Activated CD8-positive, alpha-beta memory T cell treated with anti-CD3 and anti-CD28 coated beads for 36 hours (primary cell): ENCODE data around the gene RFX3. TPM values are rescaled to one million over a fixed set of nuclear protein-coding genes. Genes with fewer than 3 reads are reported as not detected.

Experiments used
- CTCF ChIA-PET: fragments of 350-600 bp; sonication (Branson Sonifier 250); formaldehyde crosslinking; loops from one replicate; lab custom pipeline; 2021; ENCODE audit warnings: antibody characterized with exemption; lab: Charles Lee
- POLR2A ChIA-PET: fragments of 350-600 bp; sonication (Branson Sonifier 250); formaldehyde crosslinking; loops from one replicate; lab custom pipeline; 2021; ENCODE audit warnings: antibody characterized with exemption; lab: Charles Lee
- total RNA-seq, 2 experiments: library from RNA; stranded (reverse); gene quantifications; one replicate each; pipeline ENCODE4 v1.2.3, GENCODE V29; 2021

Gene RFX3
- total RNA-seq, 2 experiments from 2014 or later, result 12.4 to 13.2 TPM

- ChIA-PET CTCF (no interaction called here), POLR2A (no interaction called here)
These were observed 128.0 kb downstream of the RFX3 start for GRCh38 chr9:3397766-3398165.

- CTCF ChIA-PET, result interaction anchor here (0.9 kb wide), 1 partner anchor 73 kb away, joined by 3 read pairs; no protein-coding TSS in a partner anchor
- POLR2A ChIA-PET, result no interaction called here
These were observed 134.4 kb downstream of the RFX3 start for GRCh38 chr9:3391414-3391813.

DNA sequence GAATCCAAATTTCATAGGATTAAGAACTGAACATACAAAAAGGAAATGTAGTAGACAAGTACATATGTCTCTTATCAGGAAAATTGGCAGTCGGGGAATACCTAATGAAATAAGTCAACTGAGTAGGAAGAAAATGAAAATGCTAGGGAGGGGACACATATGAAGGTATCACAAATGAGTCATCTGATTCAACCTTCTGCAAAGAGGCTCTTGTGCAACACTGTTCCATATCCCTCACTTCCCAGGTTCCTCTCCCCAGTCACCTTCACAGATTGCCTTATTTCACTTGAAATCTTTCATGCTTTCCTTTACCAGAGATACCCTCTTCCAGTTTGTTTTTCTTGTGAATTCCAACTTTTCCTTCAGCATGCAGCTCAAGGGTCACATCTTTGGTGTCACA, 139.0 kb downstream of the RFX3 start:
- ChIA-PET POLR2A (no interaction called here), CTCF (no interaction called here)

DNA sequence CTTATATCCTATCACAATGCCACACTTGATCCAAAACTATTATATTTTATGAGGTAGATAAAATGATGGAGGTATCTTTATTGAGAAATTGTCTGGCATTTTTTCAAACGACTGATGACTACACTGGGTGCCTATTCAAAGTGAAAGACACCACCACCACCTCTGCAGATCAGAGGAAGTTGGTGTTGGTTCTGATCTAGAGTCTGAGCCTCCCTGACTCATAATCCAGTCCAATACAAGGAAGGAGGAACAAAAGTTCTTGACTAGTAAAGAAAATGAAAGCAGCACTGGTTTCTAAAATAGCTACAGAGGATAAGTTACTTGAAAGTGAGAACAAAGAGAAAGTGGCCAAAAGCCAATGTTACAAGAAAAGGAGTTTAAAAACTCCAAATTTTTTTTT, 139.9 kb downstream of the RFX3 start:
- POLR2A ChIA-PET, result no interaction called here

GRCh38 chr9:3371842-3372241, 154.0 kb downstream of the RFX3 start:
- CTCF ChIA-PET, result no interaction called here
- POLR2A ChIA-PET, result no interaction called here

More for the DNA sequence above, 139.9 kb downstream of the RFX3 start:
- CTCF ChIA-PET, result no interaction called here

DNA sequence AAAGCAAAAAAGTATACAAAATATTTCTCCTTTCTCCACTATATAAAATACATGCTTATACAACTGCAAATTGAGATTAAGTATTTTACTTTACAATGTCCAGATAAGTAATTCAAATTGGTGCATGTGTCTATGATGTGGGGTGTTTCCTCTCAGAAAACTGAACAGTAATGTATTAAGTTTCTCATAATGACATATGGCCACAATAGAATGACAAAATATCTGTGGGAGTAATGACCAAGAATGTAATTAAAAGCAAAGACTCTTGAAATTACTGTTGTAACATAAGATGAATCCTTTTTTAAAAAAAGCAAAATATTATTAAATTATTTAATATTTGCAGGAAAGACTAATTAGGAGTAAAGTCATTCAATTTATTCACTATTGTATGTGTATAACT, 155.1 kb downstream of the RFX3 start:
- ChIA-PET POLR2A (no interaction called here), CTCF (no interaction called here)

- POLR2A ChIA-PET, result no interaction called here
- CTCF ChIA-PET, result no interaction called here
These were observed 158.6 kb downstream of the RFX3 start for GRCh38 chr9:3367185-3367584.

DNA sequence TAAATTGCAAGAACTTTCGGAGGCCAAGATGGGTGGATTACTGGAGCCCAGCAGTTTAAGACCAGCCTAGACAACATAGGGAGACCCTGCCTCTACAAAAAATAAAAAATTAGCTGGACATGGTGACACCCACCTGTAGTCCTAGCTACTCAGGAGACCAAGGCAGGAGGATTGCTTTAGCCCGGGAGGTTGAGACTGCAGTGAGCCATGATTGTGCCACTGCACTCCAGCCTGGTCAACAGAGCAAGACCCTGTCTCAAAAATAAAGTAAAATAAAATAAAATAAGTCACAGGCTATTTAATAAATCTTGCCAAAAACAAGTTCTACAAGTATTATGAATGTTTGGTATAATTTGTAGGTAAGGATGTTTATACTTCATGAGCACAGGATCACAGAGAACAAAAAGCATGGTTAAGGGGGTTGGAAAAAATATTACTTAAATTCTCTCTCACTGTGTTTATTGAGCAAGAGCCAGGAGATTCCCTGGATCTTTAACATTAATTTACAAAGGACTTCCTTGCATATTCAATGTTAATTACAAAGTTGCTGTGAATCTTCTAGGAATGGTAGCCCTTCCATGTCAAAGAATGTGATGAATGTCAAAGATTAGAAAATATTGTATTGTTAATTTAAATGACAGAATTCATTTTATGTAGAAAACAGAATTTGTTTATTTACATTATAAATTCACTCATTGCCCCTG, 164.0 kb downstream of the RFX3 start:
- ChIA-PET POLR2A (no interaction called here), CTCF (no interaction called here)

DNA sequence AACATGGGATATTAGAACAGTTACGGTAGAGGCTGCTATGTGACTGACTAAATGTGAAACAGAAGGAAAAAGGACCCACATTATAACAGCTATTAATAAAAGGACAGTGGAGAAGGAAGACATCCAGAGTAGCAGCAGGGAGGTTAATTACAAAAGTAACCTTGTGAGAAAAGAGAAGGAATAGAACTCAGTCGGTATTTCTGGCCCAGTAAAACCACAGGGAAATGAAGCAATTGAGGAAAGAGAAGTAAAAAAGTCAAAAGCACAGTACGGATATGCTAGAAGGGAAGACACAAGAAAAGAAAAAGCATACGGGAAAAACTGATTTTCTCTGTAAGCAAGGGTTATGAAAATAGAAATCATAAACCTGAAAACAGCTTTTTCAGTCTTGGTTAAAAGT, 164.7 kb downstream of the RFX3 start:
- POLR2A ChIA-PET, result no interaction called here
- CTCF ChIA-PET, result no interaction called here

DNA sequence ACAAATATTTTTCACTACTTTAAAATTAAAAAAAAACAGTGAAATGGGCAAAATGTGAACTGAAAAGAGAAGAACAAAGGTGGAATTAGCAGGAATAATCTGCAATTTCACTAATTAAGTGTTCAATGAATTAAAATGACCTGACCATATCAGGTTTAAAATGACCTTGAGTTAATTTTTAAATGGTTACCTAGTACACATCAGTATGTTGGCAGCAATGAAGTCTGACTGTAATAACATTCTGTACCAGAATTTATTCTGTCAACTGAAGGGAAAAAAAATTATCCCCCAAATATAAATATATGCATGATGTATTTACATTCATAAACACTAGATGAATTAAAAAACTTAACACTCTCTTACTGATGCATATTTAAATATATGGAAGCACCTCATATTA, 165.6 kb downstream of the RFX3 start:
- POLR2A ChIA-PET, result no interaction called here
- CTCF ChIA-PET, result no interaction called here

DNA sequence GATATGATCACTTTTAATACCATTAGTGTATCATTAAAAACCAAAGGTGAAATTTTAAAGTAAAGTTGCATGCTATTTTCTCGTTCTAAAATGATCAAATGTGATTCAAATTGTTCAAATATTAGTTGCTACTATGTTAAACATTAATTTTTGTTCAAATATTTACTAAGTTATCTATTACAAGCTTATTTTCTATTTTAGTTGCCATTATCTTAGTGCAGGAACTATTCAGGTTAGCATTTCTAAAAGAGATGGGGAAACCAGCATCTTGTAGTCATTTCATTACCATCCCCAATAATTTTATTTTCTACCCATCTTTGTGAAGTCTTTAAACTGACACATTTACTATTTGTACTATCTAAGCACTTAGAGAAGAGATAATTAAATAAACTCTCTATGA, 166.0 kb downstream of the RFX3 start:
- ChIA-PET CTCF (no interaction called here), POLR2A (no interaction called here)

GRCh38 chr9:3359048-3359692, 166.6 kb downstream of the RFX3 start:
- POLR2A ChIA-PET, result no interaction called here
- CTCF ChIA-PET, result no interaction called here

DNA sequence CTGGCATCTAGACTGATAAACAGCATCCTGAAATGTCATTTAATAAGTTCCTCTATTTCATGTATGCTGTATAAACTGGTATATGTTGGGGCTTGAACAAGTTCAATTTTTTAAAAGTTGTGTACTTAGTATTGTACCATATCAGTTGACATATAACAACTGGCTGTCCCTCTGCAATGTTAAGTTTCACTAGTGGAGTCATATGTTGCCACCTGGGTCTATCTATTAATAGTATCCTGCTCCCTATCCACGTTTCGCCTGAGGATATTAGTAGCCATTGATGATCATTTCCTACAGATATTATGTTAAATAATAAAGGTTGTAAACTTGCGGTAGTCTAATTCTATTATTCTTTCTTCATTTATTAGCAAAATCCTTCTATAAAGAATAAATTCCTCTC, 177.6 kb downstream of the RFX3 start:
- CTCF ChIA-PET, result no interaction called here
- POLR2A ChIA-PET, result no interaction called here

GRCh38 chr9:3346549-3346948, 179.3 kb downstream of the RFX3 start:
- ChIA-PET POLR2A (no interaction called here), CTCF (no interaction called here)

- POLR2A ChIA-PET, result no interaction called here
- CTCF ChIA-PET, result no interaction called here
These were observed 182.1 kb downstream of the RFX3 start for GRCh38 chr9:3343671-3344070.

- ChIA-PET POLR2A (no interaction called here), CTCF (interaction anchor here (0.5 kb wide), 1 partner anchor 27 kb away, joined by 3 read pairs; no protein-coding TSS in a partner anchor)
These were observed 183.5 kb downstream of the RFX3 start for GRCh38 chr9:3342159-3342777.

DNA sequence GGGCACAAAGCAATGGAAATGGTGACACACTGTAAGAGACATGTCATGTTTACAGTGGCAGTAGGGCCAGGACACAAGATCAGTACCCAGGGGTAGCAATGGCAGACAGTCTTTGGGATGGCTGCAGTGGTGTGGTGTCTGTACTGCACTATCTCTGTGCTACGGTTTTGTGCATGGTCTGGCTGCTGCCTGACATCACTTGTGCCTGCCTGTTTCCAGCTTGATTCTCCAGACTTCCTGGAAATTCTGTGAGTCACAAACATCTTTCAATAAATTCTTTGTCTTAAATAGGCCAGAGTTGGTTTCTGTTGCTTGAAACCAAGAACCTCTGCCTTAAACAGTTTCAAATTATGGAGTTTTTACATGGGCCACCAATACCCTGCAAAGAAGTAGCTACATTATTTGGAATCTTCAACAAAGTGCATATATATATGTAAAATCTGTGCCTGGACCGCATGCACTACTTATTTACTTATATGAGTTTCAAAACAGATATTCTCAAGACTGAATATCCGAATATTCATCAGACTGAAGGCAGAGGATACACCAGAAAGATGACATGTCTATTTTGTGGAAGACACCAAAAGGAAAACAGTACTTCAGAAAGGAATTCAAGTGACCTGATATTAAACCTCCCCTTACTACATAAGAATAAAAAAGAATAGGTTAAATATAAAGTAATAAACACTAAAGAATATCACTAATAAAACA, 188.1 kb downstream of the RFX3 start:
- ChIA-PET CTCF (no interaction called here), POLR2A (no interaction called here)

- ChIA-PET CTCF (no interaction called here), POLR2A (no interaction called here)
These were observed 188.8 kb downstream of the RFX3 start for GRCh38 chr9:3336951-3337350.

DNA sequence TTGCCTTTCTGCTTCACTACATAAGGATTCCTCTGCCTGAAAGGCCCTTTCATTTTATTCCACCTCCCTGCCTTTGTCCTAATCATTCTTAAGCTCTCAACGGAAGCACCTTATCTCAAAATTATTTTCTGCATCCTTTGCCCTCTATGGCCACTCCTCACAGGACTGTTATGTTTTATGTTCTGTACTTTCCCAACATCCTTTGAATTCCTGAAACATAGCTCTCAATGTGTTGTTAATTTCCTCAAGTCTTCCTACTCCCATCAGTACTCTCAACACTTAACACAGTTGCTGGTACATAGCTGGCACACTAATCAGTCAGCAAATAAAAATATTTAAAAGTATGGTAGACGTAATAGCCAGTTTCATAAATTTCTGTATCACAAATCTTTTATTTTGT, 193.0 kb downstream of the RFX3 start:
- ChIA-PET CTCF (no interaction called here), POLR2A (no interaction called here)

GRCh38 chr9:3331801-3332200, 194.0 kb downstream of the RFX3 start:
- ChIA-PET CTCF (no interaction called here), POLR2A (no interaction called here)
